A673 (cell line): Measurements from ENCODE around the gene NR2E1.

Source experiments
- CTCF ChIP-seq: fragments of 300-800, 200-600 bp; sonication (generic); conservative IDR thresholded peaks from 2 replicates; pipeline ENCODE4 v1.5.1; 2017; ENCODE audit warnings: low read depth, mild to moderate bottlenecking, antibody characterized with exemption, low read length, moderate library complexity, mixed read lengths
- EZH2 ChIP-seq: fragments of 200-600 bp; sonication (generic); IDR thresholded peaks from 2 replicates; pipeline ENCODE4 v1.6.1; 2017; ENCODE audit warnings: borderline replicate concordance, low read depth, mild to moderate bottlenecking, mixed read lengths, antibody characterized with exemption, low read length; ENCODE audit not compliant: poor library complexity, severe bottlenecking

- TF ChIP-seq CTCF (no peak), EZH2 (no peak)
Measured at GRCh38 chr6:108166664-108167448, 1.0 kb downstream of the NR2E1 start.
